ENCODE results near the gene PITPNC1.

PITPNC1 gene

DNA sequence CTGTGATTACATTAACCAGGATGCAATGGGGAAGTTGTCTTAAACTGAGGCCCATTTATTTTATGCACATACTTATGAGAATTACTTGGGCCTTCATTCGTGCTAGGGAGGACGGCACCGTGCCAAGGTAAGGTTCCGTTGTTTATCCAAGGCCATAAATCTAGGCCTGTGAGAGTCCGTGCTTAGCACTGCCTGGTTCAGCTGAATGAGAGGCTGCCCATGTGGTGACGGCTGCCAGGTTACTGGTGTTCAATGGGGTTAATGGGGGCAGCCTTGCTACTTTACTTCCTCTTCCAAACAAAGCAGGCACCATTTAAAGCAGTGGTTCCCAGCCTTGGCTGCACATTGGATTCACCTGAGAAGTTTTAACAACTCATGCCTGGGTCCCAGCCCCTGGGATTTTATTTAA, 205.6 kb downstream of the PITPNC1 start:
- no peak overlapping the region for H3K4me3 ChIP-seq (replicated peaks; ENCODE audit: low read depth, low read length)
- TF ChIP-seq, protein P1, sequence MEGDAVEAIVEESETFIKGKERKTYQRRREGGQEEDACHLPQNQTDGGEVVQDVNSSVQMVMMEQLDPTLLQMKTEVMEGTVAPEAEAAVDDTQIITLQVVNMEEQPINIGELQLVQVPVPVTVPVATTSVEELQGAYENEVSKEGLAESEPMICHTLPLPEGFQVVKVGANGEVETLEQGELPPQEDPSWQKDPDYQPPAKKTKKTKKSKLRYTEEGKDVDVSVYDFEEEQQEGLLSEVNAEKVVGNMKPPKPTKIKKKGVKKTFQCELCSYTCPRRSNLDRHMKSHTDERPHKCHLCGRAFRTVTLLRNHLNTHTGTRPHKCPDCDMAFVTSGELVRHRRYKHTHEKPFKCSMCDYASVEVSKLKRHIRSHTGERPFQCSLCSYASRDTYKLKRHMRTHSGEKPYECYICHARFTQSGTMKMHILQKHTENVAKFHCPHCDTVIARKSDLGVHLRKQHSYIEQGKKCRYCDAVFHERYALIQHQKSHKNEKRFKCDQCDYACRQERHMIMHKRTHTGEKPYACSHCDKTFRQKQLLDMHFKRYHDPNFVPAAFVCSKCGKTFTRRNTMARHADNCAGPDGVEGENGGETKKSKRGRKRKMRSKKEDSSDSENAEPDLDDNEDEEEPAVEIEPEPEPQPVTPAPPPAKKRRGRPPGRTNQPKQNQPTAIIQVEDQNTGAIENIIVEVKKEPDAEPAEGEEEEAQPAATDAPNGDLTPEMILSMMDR (IDR thresholded peaks at IDR 0.05; ENCODE audit: low read length, missing control alignments), result no peak
- peak; percentile 26 for DNase-seq (ENCODE audit: low read depth)

- DNase-seq (ENCODE audit: low read depth), result no peak
- no peak overlapping the region for H3K4me3 ChIP-seq (replicated peaks; ENCODE audit: low read depth, low read length)
- TF ChIP-seq, protein P1 (IDR thresholded peaks at IDR 0.05; ENCODE audit: low read length, missing control alignments), result no peak
Observed at GRCh38 chr17:67585077-67585602, 208.1 kb downstream of the PITPNC1 start.

- DNase-seq (ENCODE audit: low read depth), result no peak
- TF ChIP-seq, protein P1 (IDR thresholded peaks at IDR 0.05; ENCODE audit: low read length, missing control alignments), result no peak
- H3K4me3 ChIP-seq (replicated peaks; ENCODE audit: low read depth, low read length), result no peak overlapping the region
Observed at GRCh38 chr17:67588326-67588725, 211.2 kb downstream of the PITPNC1 start.

DNA sequence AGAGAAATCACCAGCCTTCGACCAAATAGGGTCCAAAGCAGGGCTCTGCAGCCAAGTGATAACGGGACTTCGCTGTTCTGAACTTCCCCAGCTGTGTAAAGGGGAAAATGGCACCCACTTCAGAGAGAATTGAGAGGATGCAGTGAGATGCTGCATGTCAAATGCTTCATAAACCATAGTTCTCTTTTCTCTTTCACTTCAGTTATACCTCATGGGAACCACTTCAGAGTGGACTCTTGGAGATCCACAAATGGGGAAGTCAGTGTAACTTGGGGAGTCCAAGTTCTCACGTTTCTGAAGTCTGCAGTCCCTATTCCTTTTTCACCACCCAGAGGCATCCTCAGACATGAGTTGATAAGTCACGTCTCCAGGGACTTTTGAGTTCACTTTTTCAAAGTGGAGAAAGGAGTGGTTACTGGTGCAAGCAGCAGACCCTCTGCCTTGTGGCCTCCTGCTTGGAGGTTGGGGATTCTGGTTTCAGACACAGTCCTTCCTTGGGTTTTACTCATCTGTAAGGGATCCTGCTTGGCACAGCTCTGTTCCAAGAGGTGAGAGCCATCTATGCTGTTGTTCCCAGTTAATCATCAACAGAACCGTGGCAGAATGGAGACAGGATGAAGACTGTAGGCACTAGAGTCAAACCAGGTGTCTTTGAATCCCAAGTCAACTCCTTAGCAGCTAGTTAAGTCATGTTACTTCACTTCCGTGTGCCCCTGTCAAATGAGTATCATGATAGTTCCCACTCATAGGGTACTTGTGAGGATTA, 217.2 kb downstream of the PITPNC1 start:
- no peak overlapping the region for H3K4me3 ChIP-seq (replicated peaks; ENCODE audit: low read depth, low read length)
- TF ChIP-seq, protein P1 (IDR thresholded peaks at IDR 0.05; ENCODE audit: low read length, missing control alignments), result no peak
- DNase-seq (ENCODE audit: low read depth), result no peak

GRCh38 chr17:67600408-67600807, 223.3 kb downstream of the PITPNC1 start:
- no peak overlapping the region for H3K4me3 ChIP-seq (replicated peaks; ENCODE audit: low read depth, low read length)
- DNase-seq (ENCODE audit: low read depth), result no peak
- TF ChIP-seq, protein P1 (IDR thresholded peaks at IDR 0.05; ENCODE audit: low read length, missing control alignments), result no peak

DNA sequence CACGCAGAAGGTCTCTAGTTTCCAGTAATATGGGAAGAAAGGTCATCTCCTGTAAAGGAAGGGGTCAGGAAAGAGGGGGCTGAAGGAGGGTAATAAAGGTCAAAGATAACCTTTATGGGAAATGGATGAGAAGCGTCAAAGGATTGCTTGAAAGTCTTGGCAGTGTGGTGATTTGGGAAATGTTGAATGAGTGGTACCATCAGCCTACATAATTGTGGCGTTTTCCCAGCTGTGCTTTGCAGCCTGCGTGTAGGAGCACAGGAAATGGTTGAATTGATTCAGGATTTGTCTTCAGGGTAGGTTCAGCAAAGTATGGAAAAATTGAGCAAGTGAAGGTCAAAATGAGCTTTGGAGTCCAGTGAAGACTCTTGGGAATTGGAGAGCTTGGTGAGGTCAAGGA, 224.8 kb downstream of the PITPNC1 start:
- TF ChIP-seq, protein P1 (IDR thresholded peaks at IDR 0.05; ENCODE audit: low read length, missing control alignments), result no peak
- DNase-seq (ENCODE audit: low read depth), result peak; percentile 58
- no peak overlapping the region for H3K4me3 ChIP-seq (replicated peaks; ENCODE audit: low read depth, low read length)

- no peak overlapping the region for H3K4me3 ChIP-seq (replicated peaks; ENCODE audit: low read depth, low read length)
- TF ChIP-seq, protein P1 (IDR thresholded peaks at IDR 0.05; ENCODE audit: low read length, missing control alignments), result no peak
- DNase-seq (ENCODE audit: low read depth), result no peak
Observed at GRCh38 chr17:67602444-67602843, 225.4 kb downstream of the PITPNC1 start.
